ENCODE measurements around the gene OR2V1. TPM values are rescaled to one million over a fixed set of nuclear protein-coding genes. Genes with fewer than 3 reads are reported as not detected.
"Not testable (repeated sequence)": the region's sequence is repeated elsewhere in the genome, so short reads cannot be mapped to it uniquely, and the experiment has no call there.

The OR2V1 gene
- total and polyA plus RNA-seq, 4 experiments from 2014 or later = not detected

- H3K4me3 ChIP-seq (ENCODE audit: low read length in 2 of 2); CTCF ChIA-PET (ENCODE audit: partially characterized antibody); intact Hi-C loops (cut with micrococcal nuclease); H3K4me1 ChIP-seq (ENCODE audit: insufficient read depth, low read length); H3K27ac Mint-ChIP-seq; H3K36me3 Mint-ChIP-seq; H3K27ac ChIP-seq (ENCODE audit: low read depth, low read length); DNase-seq; H3K36me3 ChIP-seq (ENCODE audit: insufficient read depth, low read length); POLR2A ChIA-PET (ENCODE audit: partially characterized antibody); H3K9me3 ChIP-seq (ENCODE audit: control insufficient read depth in 1 of 2, low read length in 2 of 2); H3K4me3 Mint-ChIP-seq: not testable (repeated sequence)
- peaks cover 0 to 11% (median under 1%) of the 10 kb centered on the region in 8 donors for H3K9me3 Mint-ChIP-seq
- H3K27me3 Mint-ChIP-seq = peaks cover 39 to 43% of the 10 kb centered on the region in 2 donors
- H3K27me3 ChIP-seq (ENCODE audit: insufficient read depth, low read length) = peaks cover 14% of the 10 kb centered on the region
- peaks cover 7 to 25% (median 17%) of the 10 kb centered on the region in 4 donors for H3K4me1 Mint-ChIP-seq
Measured at GRCh38 chr5:181101930-181102674, 28.9 kb downstream of the OR2V1 start.

- CTCF ChIA-PET (ENCODE audit: partially characterized antibody); POLR2A ChIA-PET (ENCODE audit: partially characterized antibody); DNase-seq; H3K36me3 ChIP-seq (ENCODE audit: insufficient read depth, low read length); H3K27ac ChIP-seq (ENCODE audit: low read depth, low read length); H3K36me3 Mint-ChIP-seq; H3K4me1 ChIP-seq (ENCODE audit: insufficient read depth, low read length); intact Hi-C loops (cut with micrococcal nuclease); H3K4me3 Mint-ChIP-seq; H3K9me3 ChIP-seq (ENCODE audit: control insufficient read depth in 1 of 2, low read length in 2 of 2); H3K27ac Mint-ChIP-seq; H3K4me3 ChIP-seq (ENCODE audit: low read length in 2 of 2): not testable (repeated sequence)
- Mint-ChIP-seq H3K27me3 (peaks cover 35 to 36% of the 10 kb centered on the region in 2 donors), H3K9me3 (peaks cover 0 to 11% (median under 1%) of the 10 kb centered on the region in 8 donors), H3K4me1 (peaks cover 7 to 25% (median 17%) of the 10 kb centered on the region in 4 donors)
- peaks cover 14% of the 10 kb centered on the region for H3K27me3 ChIP-seq (ENCODE audit: insufficient read depth, low read length)
Measured at GRCh38 chr5:181101030-181101641, 29.8 kb downstream of the OR2V1 start.

GRCh38 chr5:181100121-181100875 lies 30.7 kb downstream of the OR2V1 start:
- no peaks in the 10 kb centered on the region for H3K36me3 Mint-ChIP-seq
- ChIA-PET CTCF (ENCODE audit: partially characterized antibody) (no interaction called here), POLR2A (ENCODE audit: partially characterized antibody) (no interaction called here)
- Histone ChIP-seq H3K4me1 (ENCODE audit: insufficient read depth, low read length) (peaks cover 4% of the 10 kb centered on the region), H3K27ac (ENCODE audit: low read depth, low read length) (no peak overlapping the region), H3K36me3 (ENCODE audit: insufficient read depth, low read length) (no peaks in the 10 kb centered on the region), H3K4me3 (ENCODE audit: low read length in 2 of 2) (no peak overlapping the region), H3K9me3 (ENCODE audit: control insufficient read depth in 1 of 2, low read length in 2 of 2) (no peaks in the 10 kb centered on the region), H3K27me3 (ENCODE audit: insufficient read depth, low read length) (peaks cover 14% of the 10 kb centered on the region)
- H3K4me1 Mint-ChIP-seq = peaks cover 7 to 25% (median 16%) of the 10 kb centered on the region in 4 donors
- H3K9me3 Mint-ChIP-seq = peaks cover 0 to 8% (median under 1%) of the 10 kb centered on the region in 8 donors
- peak overlapping the region in 3 of 7 donors; percentile 32 to 71 (median 65) for H3K27ac Mint-ChIP-seq
- intact Hi-C loops (cut with micrococcal nuclease) = no loop called here
- no peak for DNase-seq
- peak overlapping the region in 7 of 8 donors; percentile 24 to 67 (median 41) for H3K4me3 Mint-ChIP-seq
- H3K27me3 Mint-ChIP-seq = peaks cover 28 to 30% of the 10 kb centered on the region in 2 donors

- no peak for DNase-seq
- peak overlapping the region in 5 of 8 donors; percentile 21 to 67 (median 44) for H3K4me3 Mint-ChIP-seq
- peak overlapping the region in 1 of 7 donors; percentile 71 for H3K27ac Mint-ChIP-seq
- H3K27me3 Mint-ChIP-seq = peaks cover 29 to 30% of the 10 kb centered on the region in 2 donors
- ChIA-PET POLR2A (ENCODE audit: partially characterized antibody) (no interaction called here), CTCF (ENCODE audit: partially characterized antibody) (no interaction called here)
- intact Hi-C loops (cut with micrococcal nuclease) = no loop called here
- H3K9me3 ChIP-seq (ENCODE audit: control insufficient read depth in 1 of 2, low read length in 2 of 2) = no peaks in the 10 kb centered on the region
- no peak overlapping the region for H3K27ac ChIP-seq (ENCODE audit: low read depth, low read length)
- H3K27me3 ChIP-seq (ENCODE audit: insufficient read depth, low read length) = peaks cover 14% of the 10 kb centered on the region
- H3K36me3 Mint-ChIP-seq = no peaks in the 10 kb centered on the region
- H3K9me3 Mint-ChIP-seq = peaks cover 0 to 8% (median under 1%) of the 10 kb centered on the region in 8 donors
- peaks cover 4% of the 10 kb centered on the region for H3K4me1 ChIP-seq (ENCODE audit: insufficient read depth, low read length)
- peaks cover 7 to 24% (median 16%) of the 10 kb centered on the region in 4 donors for H3K4me1 Mint-ChIP-seq
- H3K4me3 ChIP-seq (ENCODE audit: low read length in 2 of 2) = no peak overlapping the region
- no peaks in the 10 kb centered on the region for H3K36me3 ChIP-seq (ENCODE audit: insufficient read depth, low read length)
Measured at GRCh38 chr5:181099602-181100086, 31.3 kb downstream of the OR2V1 start.

- Histone ChIP-seq H3K36me3 (ENCODE audit: insufficient read depth, low read length) (no peaks in the 10 kb centered on the region), H3K4me1 (ENCODE audit: insufficient read depth, low read length) (no peaks in the 10 kb centered on the region), H3K4me3 (ENCODE audit: low read length in 2 of 2) (no peak overlapping the region), H3K9me3 (ENCODE audit: control insufficient read depth in 1 of 2, low read length in 2 of 2) (no peaks in the 10 kb centered on the region), H3K27ac (ENCODE audit: low read depth, low read length) (no peak overlapping the region), H3K27me3 (ENCODE audit: insufficient read depth, low read length) (peaks cover 14% of the 10 kb centered on the region)
- no peaks in the 10 kb centered on the region for H3K36me3 Mint-ChIP-seq
- POLR2A ChIA-PET (ENCODE audit: partially characterized antibody) = no interaction called here
- CTCF ChIA-PET (ENCODE audit: partially characterized antibody) = no interaction called here
- intact Hi-C loops (cut with micrococcal nuclease) = no loop called here
- DNase-seq = no peak
- peak overlapping the region in 1 of 7 donors; percentile 71 for H3K27ac Mint-ChIP-seq
- peaks cover 3 to 17% (median 11%) of the 10 kb centered on the region in 4 donors for H3K4me1 Mint-ChIP-seq
- peaks cover 0 to 7% (median 0%) of the 10 kb centered on the region in 8 donors for H3K9me3 Mint-ChIP-seq
- peaks cover 22 to 26% of the 10 kb centered on the region in 2 donors for H3K27me3 Mint-ChIP-seq
- peak overlapping the region in 5 of 8 donors; percentile 21 to 67 (median 36) for H3K4me3 Mint-ChIP-seq
Measured at GRCh38 chr5:181098762-181099601, 32.0 kb downstream of the OR2V1 start.

- DNase-seq; H3K4me3 ChIP-seq (ENCODE audit: low read length in 2 of 2); H3K9me3 Mint-ChIP-seq; H3K4me1 ChIP-seq (ENCODE audit: insufficient read depth, low read length); H3K36me3 ChIP-seq (ENCODE audit: insufficient read depth, low read length); POLR2A ChIA-PET (ENCODE audit: partially characterized antibody); H3K4me3 Mint-ChIP-seq; H3K36me3 Mint-ChIP-seq; H3K27ac Mint-ChIP-seq; H3K27ac ChIP-seq (ENCODE audit: low read depth, low read length); CTCF ChIA-PET (ENCODE audit: partially characterized antibody); H3K9me3 ChIP-seq (ENCODE audit: control insufficient read depth in 1 of 2, low read length in 2 of 2); intact Hi-C loops (cut with micrococcal nuclease): not testable (repeated sequence)
- peaks cover 14% of the 10 kb centered on the region for H3K27me3 ChIP-seq (ENCODE audit: insufficient read depth, low read length)
- H3K4me1 Mint-ChIP-seq = peaks cover 3 to 16% (median 10%) of the 10 kb centered on the region in 4 donors
- peaks cover 26 to 32% of the 10 kb centered on the region in 2 donors for H3K27me3 Mint-ChIP-seq
Measured at GRCh38 chr5:181097759-181098491, 33.0 kb downstream of the OR2V1 start.
